HT-29 (cell line): ENCODE measurements around the gene GMFB. TPM values are rescaled to one million over a fixed set of nuclear protein-coding genes. Genes with fewer than 3 reads are reported as not detected.

ENCODE experiments used
- DNase-seq: peaks from one replicate; pipeline ENCODE4 v3.0.0-alpha.2; 2015; ENCODE audit warnings: low spot score
- total RNA-seq: library from RNA; depleted of rRNA; stranded (reverse); fragments of >200 nt; shearing (Covaris generic); gene quantifications from 2 replicates; pipeline ENCODE4 v1.2.3, GENCODE V29; 2014

Gene GMFB
- total RNA-seq, 1 experiment from 2014 or later = 15.6 TPM

GRCh38 chr14:54490445-54491175, 1.8 kb upstream of the GMFB start:
- DNase-seq = peak; percentile 25

- peak; percentile 30 for DNase-seq
Measured at GRCh38 chr14:54489731-54490444, 1.1 kb upstream of the GMFB start.

- no peak for DNase-seq
Measured at GRCh38 chr14:54489318-54489683, 521 bp upstream of the GMFB start.

GRCh38 chr14:54488318-54488645, 498 bp downstream of the GMFB start:
- no peak for DNase-seq

GRCh38 chr14:54487771-54488170, 1.0 kb downstream of the GMFB start:
- DNase-seq = peak; percentile 34

- no peak for DNase-seq
Measured at GRCh38 chr14:54486685-54487084, 2.1 kb downstream of the GMFB start.

- no peak for DNase-seq
Measured at GRCh38 chr14:54483846-54484245, 4.9 kb downstream of the GMFB start.

- DNase-seq = no peak
Measured at GRCh38 chr14:54483073-54483745, 5.6 kb downstream of the GMFB start.

GRCh38 chr14:54481695-54482094, 7.1 kb downstream of the GMFB start:
- no peak for DNase-seq

GRCh38 chr14:54480830-54481562, 7.8 kb downstream of the GMFB start:
- DNase-seq = no peak

GRCh38 chr14:54478636-54479215, 10.1 kb downstream of the GMFB start:
- no peak for DNase-seq

GRCh38 chr14:54475911-54476310, 12.9 kb downstream of the GMFB start:
- DNase-seq = no peak

GRCh38 chr14:54475187-54475899, 13.4 kb downstream of the GMFB start:
- no peak for DNase-seq

GRCh38 chr14:54474232-54474793, 14.5 kb downstream of the GMFB start:
- no peak for DNase-seq

GRCh38 chr14:54472315-54472714, 16.5 kb downstream of the GMFB start:
- no peak for DNase-seq

GRCh38 chr14:54471641-54472040, 17.1 kb downstream of the GMFB start:
- DNase-seq = no peak

- peak; percentile 77 for DNase-seq
Measured at GRCh38 chr14:54470701-54471100, 18.1 kb downstream of the GMFB start.

- DNase-seq = no peak
Measured at GRCh38 chr14:54467280-54467679, 21.5 kb downstream of the GMFB start.

- DNase-seq = no peak
Measured at GRCh38 chr14:54465654-54466053, 23.1 kb downstream of the GMFB start.

GRCh38 chr14:54462048-54462447, 26.7 kb downstream of the GMFB start:
- no peak for DNase-seq

- no peak for DNase-seq
Measured at GRCh38 chr14:54459106-54459505, 29.7 kb downstream of the GMFB start.
